DND-41 (cell line): ENCODE data around the gene CATSPER4.

Source experiments
- ATAC-seq: fragments of 200-7000 bp; cut with Tn5 transposase; 3 replicates; pipeline ENCODE4 v1.9.1; 2021; ENCODE audit warnings: low read depth; ENCODE audit not compliant: insufficient read depth
- DNase-seq: peaks from one replicate; pipeline ENCODE4 v3.0.0-alpha.2; 2020
- H2AFZ ChIP-seq: 2 replicates; pipeline ENCODE4 v1.6.0; 2012; ENCODE audit warnings: low read depth, low read length
- H3K27ac ChIP-seq: 2 replicates; pipeline ENCODE4 v1.5.1; 2012; ENCODE audit warnings: low read length, inconsistent platforms
- H3K27me3 ChIP-seq: fragments of 200-600 bp; sonication (generic); 2 replicates; pipeline ENCODE4 v1.6.0; 2012; ENCODE audit warnings: low read length, mild to moderate bottlenecking, inconsistent platforms; ENCODE audit not compliant: insufficient read depth, poor library complexity
- H3K36me3 ChIP-seq: 2 replicates; pipeline ENCODE4 v1.5.1; 2012; ENCODE audit warnings: low read length, inconsistent platforms; ENCODE audit not compliant: insufficient read depth
- H3K4me1 ChIP-seq: 2 replicates; pipeline ENCODE4 v1.5.1; 2012; ENCODE audit warnings: mild to moderate bottlenecking, low read length; ENCODE audit not compliant: insufficient read depth
- H3K4me2 ChIP-seq: 2 replicates; pipeline ENCODE4 v1.6.0; 2012; ENCODE audit warnings: mild to moderate bottlenecking, moderate library complexity, low read length, inconsistent platforms; ENCODE audit not compliant: insufficient read depth
- H3K4me3 ChIP-seq, 2 experiments: fragments of 200-600 bp in 1 of 2; shearing (Covaris generic) in 1 of 2; 2 replicates each; pipeline ENCODE4 v1.5.1; 2012 to 2016; ENCODE audit warnings: inconsistent platforms in 2 of 2, low read length in 2 of 2, mild to moderate bottlenecking in 2 of 2, low read depth in 1 of 2, moderate library complexity in 1 of 2
- H3K79me2 ChIP-seq: 2 replicates; pipeline ENCODE4 v1.6.0; 2012; ENCODE audit warnings: low read length, inconsistent platforms; ENCODE audit not compliant: insufficient read depth
- H3K9ac ChIP-seq: 2 replicates; pipeline ENCODE4 v1.6.0; 2012; ENCODE audit warnings: low read depth, mild to moderate bottlenecking, inconsistent platforms, low read length, moderate library complexity
- H3K9me3 ChIP-seq: 2 replicates; pipeline ENCODE4 v1.5.1; 2012; ENCODE audit warnings: low read length, moderate library complexity, mild to moderate bottlenecking, inconsistent platforms; ENCODE audit not compliant: insufficient read depth, severe bottlenecking
- H4K20me1 ChIP-seq: 2 replicates; pipeline ENCODE4 v1.6.0; 2012; ENCODE audit warnings: low read length; ENCODE audit not compliant: insufficient read depth
- EZH2 ChIP-seq: IDR thresholded peaks from 3 replicates; pipeline ENCODE4 v1.6.1; 2012; ENCODE audit warnings: borderline replicate concordance, low read depth, mild to moderate bottlenecking, moderate library complexity, low read length, inconsistent platforms; ENCODE audit not compliant: severe bottlenecking
- TF ChIP-seq, protein P1 (sequence below): IDR thresholded peaks from 2 replicates; pipeline ENCODE4 v1.5.1; 2012; ENCODE audit warnings: borderline replicate concordance, low read length, moderate library complexity, mild to moderate bottlenecking; ENCODE audit not compliant: poor library complexity, severe bottlenecking; ENCODE audit errors: extremely low read depth

Gene CATSPER4

DNA sequence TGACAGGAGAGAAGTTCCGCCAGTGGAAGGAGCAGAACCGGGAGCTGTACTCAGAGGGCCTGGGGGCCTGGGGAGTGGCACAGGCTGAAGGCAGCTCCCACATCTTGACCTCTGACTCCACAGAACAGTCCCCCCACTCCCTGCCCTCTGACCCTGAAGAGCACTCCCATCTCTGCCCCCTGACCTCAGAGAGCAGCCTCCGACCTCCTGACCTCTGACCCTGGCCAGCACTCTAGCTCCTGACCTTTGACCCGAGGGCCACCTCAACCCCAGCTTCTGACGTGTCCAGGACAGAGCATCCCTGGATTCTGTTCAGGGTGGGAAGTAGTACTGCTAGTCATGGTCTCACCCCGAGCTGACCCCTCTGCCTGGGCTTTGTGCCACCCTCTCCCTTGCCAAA lies 1.1 kb upstream of the CATSPER4 start:
- Histone ChIP-seq H3K79me2 (no peaks in the 10 kb centered on the region), H3K9me3 (no peaks in the 10 kb centered on the region), H2AFZ (no peak overlapping the region), H3K36me3 (no peaks in the 10 kb centered on the region), H3K27ac (no peak overlapping the region), H3K4me2 (no peak overlapping the region), H3K4me3 (no peak overlapping the region), H3K9ac (no peak overlapping the region), H3K27me3 (no peaks in the 10 kb centered on the region), H4K20me1 (no peaks in the 10 kb centered on the region; the same call in 1 of the 2 replicates), H3K4me1 (peaks cover 8% of the 10 kb centered on the region)
- TF ChIP-seq, protein P1, sequence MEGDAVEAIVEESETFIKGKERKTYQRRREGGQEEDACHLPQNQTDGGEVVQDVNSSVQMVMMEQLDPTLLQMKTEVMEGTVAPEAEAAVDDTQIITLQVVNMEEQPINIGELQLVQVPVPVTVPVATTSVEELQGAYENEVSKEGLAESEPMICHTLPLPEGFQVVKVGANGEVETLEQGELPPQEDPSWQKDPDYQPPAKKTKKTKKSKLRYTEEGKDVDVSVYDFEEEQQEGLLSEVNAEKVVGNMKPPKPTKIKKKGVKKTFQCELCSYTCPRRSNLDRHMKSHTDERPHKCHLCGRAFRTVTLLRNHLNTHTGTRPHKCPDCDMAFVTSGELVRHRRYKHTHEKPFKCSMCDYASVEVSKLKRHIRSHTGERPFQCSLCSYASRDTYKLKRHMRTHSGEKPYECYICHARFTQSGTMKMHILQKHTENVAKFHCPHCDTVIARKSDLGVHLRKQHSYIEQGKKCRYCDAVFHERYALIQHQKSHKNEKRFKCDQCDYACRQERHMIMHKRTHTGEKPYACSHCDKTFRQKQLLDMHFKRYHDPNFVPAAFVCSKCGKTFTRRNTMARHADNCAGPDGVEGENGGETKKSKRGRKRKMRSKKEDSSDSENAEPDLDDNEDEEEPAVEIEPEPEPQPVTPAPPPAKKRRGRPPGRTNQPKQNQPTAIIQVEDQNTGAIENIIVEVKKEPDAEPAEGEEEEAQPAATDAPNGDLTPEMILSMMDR: no peak
- DNase-seq (no peak), ATAC-seq (no peak)

DNA sequence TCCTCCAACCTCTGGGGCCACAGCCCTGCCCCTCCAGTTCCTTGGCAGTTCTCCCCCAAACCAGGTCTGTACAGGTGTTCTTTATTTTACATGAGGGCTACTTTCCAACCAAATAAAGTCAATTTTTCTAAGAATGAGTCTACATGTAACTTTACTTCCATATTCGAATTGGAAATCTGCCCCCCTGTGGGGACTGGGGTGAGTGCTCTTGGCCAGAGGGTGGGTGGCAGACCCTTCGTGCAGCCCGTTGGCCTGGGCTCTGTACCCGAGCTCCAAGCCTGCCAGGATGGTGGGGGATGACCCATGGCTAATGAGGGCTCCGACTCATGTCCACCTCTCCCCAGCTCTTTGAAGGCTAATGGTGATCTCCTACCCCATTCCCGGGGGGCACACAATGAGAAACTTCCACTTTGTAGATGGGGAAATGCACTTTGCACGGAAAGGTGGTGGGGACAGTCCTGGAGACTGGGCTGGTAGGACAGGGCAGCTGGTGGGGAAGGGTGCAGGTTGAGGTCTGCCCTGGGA lies 589 bp upstream of the CATSPER4 start:
- Histone ChIP-seq H3K9ac (no peak overlapping the region), H3K36me3 (no peaks in the 10 kb centered on the region), H3K4me3 (no peak overlapping the region), H2AFZ (no peak overlapping the region), H3K9me3 (no peaks in the 10 kb centered on the region), H4K20me1 (no peaks in the 10 kb centered on the region; the same call in 1 of the 2 replicates), H3K79me2 (no peaks in the 10 kb centered on the region), H3K4me2 (no peak overlapping the region), H3K27ac (no peak overlapping the region), H3K4me1 (peaks cover 8% of the 10 kb centered on the region), H3K27me3 (no peaks in the 10 kb centered on the region)
- ATAC-seq (no peak), DNase-seq (no peak)
- TF ChIP-seq, protein P1: peak; percentile 35
- TF ChIP-seq EZH2: no peak

DNA sequence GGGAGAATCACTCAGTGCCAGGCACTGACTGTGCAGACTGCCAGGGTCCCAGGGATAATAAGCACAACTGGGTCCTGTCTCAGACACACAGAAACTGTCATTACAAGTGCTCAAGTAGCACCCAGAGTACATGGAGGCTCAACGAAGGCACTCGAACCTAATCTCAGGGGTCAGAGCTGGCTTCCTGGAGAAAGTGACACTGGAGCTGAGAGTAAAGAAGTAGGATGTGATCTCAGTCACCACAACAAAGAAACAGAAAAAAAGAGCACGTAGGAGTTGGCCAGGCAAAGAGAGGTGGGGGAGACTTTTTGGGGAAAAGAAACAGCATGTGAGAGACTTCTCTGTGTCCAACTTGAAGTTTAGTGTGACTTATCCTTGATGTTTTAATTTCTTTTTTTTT lies 1.3 kb downstream of the CATSPER4 start:
- no peaks in the 10 kb centered on the region for H3K9me3 ChIP-seq

More for the DNA sequence above, 1.3 kb downstream of the CATSPER4 start:
- DNase-seq (peak; percentile 46), ATAC-seq (peak; percentile 84)
- Histone ChIP-seq H3K4me2 (no peak overlapping the region; the same call in 1 of the 2 replicates), H3K27me3 (no peaks in the 10 kb centered on the region), H3K36me3 (no peaks in the 10 kb centered on the region), H3K4me1 (peaks cover 8% of the 10 kb centered on the region), H4K20me1 (no peaks in the 10 kb centered on the region; the same call in 1 of the 2 replicates), H3K27ac (no peak overlapping the region), H3K9ac (no peak overlapping the region), H3K79me2 (no peaks in the 10 kb centered on the region), H3K4me3 (no peak overlapping the region), H2AFZ (no peak overlapping the region)
- no peak for TF ChIP-seq EZH2
- TF ChIP-seq, protein P1: no peak
